Progenitor cell of endocrine pancreas (in vitro differentiated cells): ENCODE measurements around the gene NRK. TPM values are rescaled to one million over a fixed set of nuclear protein-coding genes. Genes with fewer than 3 reads are reported as not detected.
"Not testable (repeated sequence)": the region's sequence is repeated elsewhere in the genome, so short reads cannot be mapped to it uniquely, and the experiment has no call there.

Experiments used
- DNase-seq: peaks from one replicate; pipeline ENCODE4 v3.0.0; 2021; ENCODE audit warnings: low spot score; ENCODE audit not compliant: unreplicated experiment
- H3K27ac Mint-ChIP-seq: 2 replicates; pipeline ENCODE4 v1.8.0; 2021; ENCODE audit warnings: mild to moderate bottlenecking, moderate library complexity, mixed read lengths
- H3K27me3 Mint-ChIP-seq: 2 replicates; pipeline ENCODE4 v1.8.0; 2021; ENCODE audit warnings: mixed read lengths
- H3K36me3 Mint-ChIP-seq: 2 replicates; pipeline ENCODE4 v1.8.0; 2022; ENCODE audit warnings: mixed read lengths; ENCODE audit not compliant: insufficient read depth
- H3K4me1 Mint-ChIP-seq: 2 replicates; pipeline ENCODE4 v1.8.0; 2021; ENCODE audit warnings: low read depth, mixed read lengths
- H3K4me3 Mint-ChIP-seq: 2 replicates; pipeline ENCODE4 v1.8.0; 2021; ENCODE audit warnings: low read depth, mild to moderate bottlenecking, moderate library complexity, mixed read lengths
- H3K9me3 Mint-ChIP-seq: 2 replicates; pipeline ENCODE4 v1.8.0; 2021; ENCODE audit warnings: low read depth, mixed read lengths
- CTCF ChIP-seq: fragments of 200-600 bp; sonication (generic); IDR thresholded peaks from one replicate; pipeline ENCODE4 v1.5.0; 2021; ENCODE audit warnings: antibody characterized with exemption, mild to moderate bottlenecking; ENCODE audit not compliant: unreplicated experiment
- total RNA-seq: library from RNA; stranded (reverse); gene quantifications from 2 replicates; pipeline ENCODE4 v1.2.1, GENCODE V29; 2021

The NRK gene
- total RNA-seq, 1 donor from 2014 or later = 9.8 TPM

DNA sequence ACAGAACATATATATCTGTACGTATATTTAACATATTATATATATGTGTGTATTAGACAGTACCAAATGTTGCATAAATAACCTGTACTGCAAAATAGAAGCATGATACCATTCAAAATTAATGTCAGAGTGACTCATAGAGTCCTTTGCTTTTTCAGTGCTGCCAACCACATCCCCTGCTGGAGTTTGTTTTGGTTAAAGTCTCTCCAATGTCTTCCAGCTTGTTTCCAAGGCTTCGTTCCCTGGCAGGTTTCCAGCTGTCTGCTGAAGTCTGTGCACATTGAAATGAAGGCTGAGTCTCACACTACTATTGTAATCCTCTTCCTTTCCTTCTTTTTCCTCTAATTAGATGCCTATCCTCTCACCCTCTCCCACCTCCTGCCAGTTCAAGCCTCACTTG is 14.9 kb downstream of the NRK start:
- no peak overlapping the region for H3K4me3 Mint-ChIP-seq
- peak overlapping the region; percentile 80 for H3K27ac Mint-ChIP-seq
- no peaks in the 10 kb centered on the region for H3K27me3 Mint-ChIP-seq
- H3K36me3 Mint-ChIP-seq = no peaks in the 10 kb centered on the region
- H3K9me3 Mint-ChIP-seq = peaks cover 24% of the 10 kb centered on the region
- no peak for TF ChIP-seq CTCF
- peaks cover 7% of the 10 kb centered on the region for H3K4me1 Mint-ChIP-seq
- no peak for DNase-seq

- H3K4me3 Mint-ChIP-seq = no peak overlapping the region
Observed at GRCh38 chrX:105845631-105846030, 23.3 kb downstream of the NRK start.

GRCh38 chrX:105850100-105850499 is 27.8 kb downstream of the NRK start:
- H3K9me3 Mint-ChIP-seq = peaks cover 27% of the 10 kb centered on the region
- H3K4me3 Mint-ChIP-seq, H3K27ac Mint-ChIP-seq, H3K4me1 Mint-ChIP-seq, H3K36me3 Mint-ChIP-seq, DNase-seq, H3K27me3 Mint-ChIP-seq: not testable (repeated sequence)

More at GRCh38 chrX:105845631-105846030, 23.3 kb downstream of the NRK start:
- no peaks in the 10 kb centered on the region for H3K27me3 Mint-ChIP-seq
- peaks cover 3% of the 10 kb centered on the region for H3K36me3 Mint-ChIP-seq
- peaks cover 25% of the 10 kb centered on the region for H3K9me3 Mint-ChIP-seq
- peaks cover 8% of the 10 kb centered on the region for H3K4me1 Mint-ChIP-seq
- H3K27ac Mint-ChIP-seq = no peak overlapping the region
- DNase-seq = no peak
- TF ChIP-seq CTCF = no peak

DNA sequence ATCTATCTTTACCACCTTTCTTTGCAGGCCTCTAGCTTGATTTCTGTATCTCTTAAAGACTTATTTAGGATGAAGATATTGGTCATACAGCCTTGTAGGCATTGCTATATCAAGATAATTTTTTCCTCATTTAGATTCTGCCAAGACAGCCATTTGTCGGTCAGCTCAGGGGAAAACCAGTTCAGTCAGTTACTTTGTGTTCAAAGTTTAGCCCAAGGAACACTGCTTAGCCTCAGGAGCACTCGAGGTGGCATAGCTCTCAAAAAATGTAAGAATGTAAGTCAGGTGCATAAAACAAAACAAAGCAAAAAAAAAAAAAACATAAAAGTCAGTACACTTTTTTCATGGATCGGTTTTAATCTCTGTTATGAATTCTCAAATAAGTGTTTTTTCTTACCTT is 43.4 kb downstream of the NRK start:
- H3K9me3 Mint-ChIP-seq = peaks cover 8% of the 10 kb centered on the region
- H3K4me3 Mint-ChIP-seq = no peak overlapping the region
- no peak for TF ChIP-seq CTCF
- no peak overlapping the region for H3K27ac Mint-ChIP-seq
- no peak for DNase-seq
- H3K4me1 Mint-ChIP-seq = peaks cover 5% of the 10 kb centered on the region
- no peaks in the 10 kb centered on the region for H3K36me3 Mint-ChIP-seq
- no peaks in the 10 kb centered on the region for H3K27me3 Mint-ChIP-seq

GRCh38 chrX:105869701-105870100 is 47.4 kb downstream of the NRK start:
- Mint-ChIP-seq H3K27ac (no peak overlapping the region), H3K4me1 (peaks cover 2% of the 10 kb centered on the region), H3K9me3 (peaks cover 15% of the 10 kb centered on the region), H3K36me3 (no peaks in the 10 kb centered on the region), H3K4me3 (no peak overlapping the region), H3K27me3 (no peaks in the 10 kb centered on the region)
- no peak for DNase-seq
- no peak for TF ChIP-seq CTCF

DNA sequence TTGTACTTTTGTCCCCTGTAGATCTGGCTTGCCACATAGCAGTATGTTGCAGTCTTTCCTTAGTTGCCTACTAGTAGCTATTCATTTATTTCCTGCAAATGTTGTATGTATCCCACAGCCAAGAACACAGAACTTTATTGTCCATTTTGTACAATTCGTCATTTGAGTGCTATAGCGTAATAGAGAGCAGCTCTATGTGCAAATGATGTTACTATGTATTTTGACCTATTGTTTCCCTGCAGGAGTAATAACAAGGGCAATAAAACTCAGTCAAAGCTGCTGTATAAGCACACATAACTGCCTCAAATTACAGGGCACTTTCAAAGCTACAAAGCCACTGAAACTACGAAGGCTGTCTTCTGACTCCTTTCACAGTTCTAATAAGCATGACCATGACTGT is 48.1 kb downstream of the NRK start:
- Mint-ChIP-seq H3K36me3 (no peaks in the 10 kb centered on the region), H3K27me3 (no peaks in the 10 kb centered on the region), H3K27ac (no peak overlapping the region), H3K4me3 (no peak overlapping the region), H3K4me1 (peaks cover 2% of the 10 kb centered on the region), H3K9me3 (peaks cover 18% of the 10 kb centered on the region)
- DNase-seq = no peak
- TF ChIP-seq CTCF = no peak
